HCT116 (cell line): ENCODE data around the gene FOXP1.

Source experiments
- EZH2 ChIP-seq: fragments of 200-600 bp; sonication (generic); IDR thresholded peaks from 2 replicates; pipeline ENCODE4 v1.6.1; 2017; ENCODE audit warnings: antibody characterized with exemption, mixed run types
- POLR2A ChIP-seq: IDR thresholded peaks from 2 replicates; pipeline ENCODE4 v1.7.0; 2011; ENCODE audit warnings: borderline replicate concordance; ENCODE audit not compliant: insufficient read depth, insufficient read length; ENCODE audit errors: extremely low read depth

DNA sequence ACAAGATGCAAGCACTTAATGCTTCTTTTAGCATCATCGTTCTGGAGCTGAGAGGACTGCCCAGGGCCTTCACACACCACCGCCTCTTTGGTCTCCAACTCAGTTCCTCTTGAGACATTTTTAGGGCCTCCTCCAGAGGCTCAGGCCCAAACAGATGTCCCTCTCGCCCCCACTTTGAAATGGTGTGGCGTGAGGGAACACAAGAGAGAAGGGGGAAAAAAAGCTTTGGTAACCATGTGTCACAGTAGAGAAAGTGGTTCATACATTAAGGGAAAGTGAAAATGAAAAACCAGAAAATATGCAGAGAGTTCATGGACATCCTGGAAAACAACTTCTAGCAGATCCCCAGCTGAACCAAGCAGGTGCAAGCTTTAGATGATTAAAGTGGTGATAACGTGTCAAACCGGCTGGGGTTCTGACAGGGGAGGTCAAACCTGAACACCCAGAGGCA is 33.1 kb upstream of the FOXP1 start:
- TF ChIP-seq POLR2A (no peak), EZH2 (no peak)
